HEK293T (cell line): ENCODE data around the gene CEP19.

Experiments used
- ARNT ChIP-seq: fragments of 450-650 bp; IDR thresholded peaks from 2 replicates; pipeline ENCODE4 v1.6.1; 2017; ENCODE audit warnings: mild to moderate bottlenecking
- BHLHE40 ChIP-seq: fragments of 450-650 bp; IDR thresholded peaks from 2 replicates; pipeline ENCODE4 v1.6.1; 2016; ENCODE audit warnings: mild to moderate bottlenecking, moderate library complexity, borderline replicate concordance
- CTBP1 ChIP-seq: fragments of 450-650 bp; IDR thresholded peaks from 2 replicates; pipeline ENCODE4 v1.6.1; 2016; ENCODE audit warnings: borderline replicate concordance
- ELF4 ChIP-seq: fragments of 450-650 bp; IDR thresholded peaks from 2 replicates; pipeline ENCODE4 v1.6.1; 2017; ENCODE audit warnings: antibody characterized with exemption
- FOXA1 ChIP-seq: fragments of 450-650 bp; IDR thresholded peaks from 2 replicates; pipeline ENCODE4 v1.6.1; 2016; ENCODE audit warnings: mild to moderate bottlenecking
- FOXK2 ChIP-seq: fragments of 450-650 bp; IDR thresholded peaks from 2 replicates; pipeline ENCODE4 v1.6.1; 2016; ENCODE audit warnings: mild to moderate bottlenecking
- FOXM1 ChIP-seq: fragments of 450-650 bp; IDR thresholded peaks from 2 replicates; pipeline ENCODE4 v1.6.1; 2017; ENCODE audit warnings: mild to moderate bottlenecking, borderline replicate concordance
- HDGF ChIP-seq: fragments of 450-650 bp; IDR thresholded peaks from 2 replicates; pipeline ENCODE4 v1.6.1; 2017; ENCODE audit warnings: antibody characterized with exemption, borderline replicate concordance
- L3MBTL2 ChIP-seq: fragments of 450-650 bp; conservative IDR thresholded peaks from 2 replicates; pipeline ENCODE4 v1.6.1; 2016; ENCODE audit warnings: mild to moderate bottlenecking
- NFRKB ChIP-seq: fragments of 450-650 bp; IDR thresholded peaks from 2 replicates; pipeline ENCODE4 v1.6.1; 2016; ENCODE audit warnings: mild to moderate bottlenecking, moderate library complexity
- PKNOX1 ChIP-seq: fragments of 450-650 bp; IDR thresholded peaks from 2 replicates; pipeline ENCODE4 v1.6.1; 2016
- SP1 ChIP-seq: fragments of 450-650 bp; IDR thresholded peaks from 2 replicates; pipeline ENCODE4 v1.6.1; 2017
- SUZ12 ChIP-seq: fragments of 450-650 bp; IDR thresholded peaks from 2 replicates; pipeline ENCODE4 v1.6.1; 2016; ENCODE audit warnings: mild to moderate bottlenecking
- ZNF384 ChIP-seq: fragments of 450-650 bp; IDR thresholded peaks from 2 replicates; pipeline ENCODE4 v1.6.1; 2016

GRCh38 chr3:196736670-196737374 lies 24.8 kb upstream of the CEP19 start:
- TF ChIP-seq FOXA1 (no peak), ELF4 (no peak), FOXM1 (no peak), BHLHE40 (no peak), FOXK2 (no peak), ARNT (no peak), SP1 (no peak), CTBP1 (no peak), PKNOX1 (no peak), ZNF384 (no peak), SUZ12 (no peak), HDGF (no peak), L3MBTL2 (no peak), NFRKB (no peak)
